Measurements from ENCODE around the gene STK24. TPM values are rescaled to one million over a fixed set of nuclear protein-coding genes. Genes with fewer than 3 reads are reported as not detected.

STK24 gene
- total RNA-seq, 1 donor from 2014 or later = 66.2 TPM

DNA sequence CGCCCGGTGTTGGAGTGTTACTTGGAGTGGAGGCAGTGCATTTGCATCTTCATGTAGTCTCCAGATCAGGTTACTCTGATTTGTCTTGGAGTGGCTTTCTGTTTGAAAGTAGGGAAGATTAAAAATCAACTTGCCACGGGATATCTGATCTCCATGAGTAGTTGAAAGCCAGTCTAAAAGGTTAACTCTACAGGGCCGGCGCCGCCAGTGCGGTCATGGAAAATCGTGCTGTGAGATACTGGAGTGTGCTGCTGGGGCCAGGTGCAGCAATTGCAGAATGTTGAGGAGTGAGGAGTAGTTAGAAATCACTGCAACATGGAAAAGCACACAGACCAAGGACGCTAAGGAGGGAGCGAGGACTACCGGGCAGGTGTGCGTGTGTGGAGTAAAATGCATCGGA is 175.0 kb downstream of the STK24 start:
- H3K4me1 ChIP-seq = no peaks in the 10 kb centered on the region
- TF ChIP-seq, protein P1, sequence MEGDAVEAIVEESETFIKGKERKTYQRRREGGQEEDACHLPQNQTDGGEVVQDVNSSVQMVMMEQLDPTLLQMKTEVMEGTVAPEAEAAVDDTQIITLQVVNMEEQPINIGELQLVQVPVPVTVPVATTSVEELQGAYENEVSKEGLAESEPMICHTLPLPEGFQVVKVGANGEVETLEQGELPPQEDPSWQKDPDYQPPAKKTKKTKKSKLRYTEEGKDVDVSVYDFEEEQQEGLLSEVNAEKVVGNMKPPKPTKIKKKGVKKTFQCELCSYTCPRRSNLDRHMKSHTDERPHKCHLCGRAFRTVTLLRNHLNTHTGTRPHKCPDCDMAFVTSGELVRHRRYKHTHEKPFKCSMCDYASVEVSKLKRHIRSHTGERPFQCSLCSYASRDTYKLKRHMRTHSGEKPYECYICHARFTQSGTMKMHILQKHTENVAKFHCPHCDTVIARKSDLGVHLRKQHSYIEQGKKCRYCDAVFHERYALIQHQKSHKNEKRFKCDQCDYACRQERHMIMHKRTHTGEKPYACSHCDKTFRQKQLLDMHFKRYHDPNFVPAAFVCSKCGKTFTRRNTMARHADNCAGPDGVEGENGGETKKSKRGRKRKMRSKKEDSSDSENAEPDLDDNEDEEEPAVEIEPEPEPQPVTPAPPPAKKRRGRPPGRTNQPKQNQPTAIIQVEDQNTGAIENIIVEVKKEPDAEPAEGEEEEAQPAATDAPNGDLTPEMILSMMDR (IDR thresholded peaks at IDR 0.05; ENCODE audit: borderline replicate concordance) = no peak
- no peak for DNase-seq
- no peaks in the 10 kb centered on the region for H3K27me3 ChIP-seq (ENCODE audit: low read depth)
- no peak overlapping the region for H3K27ac ChIP-seq (replicated peaks)
- intact Hi-C loops (cut with micrococcal nuclease) = no loop called here
- H3K4me3 ChIP-seq = no peak overlapping the region
- peaks cover 3% of the 10 kb centered on the region for H3K36me3 ChIP-seq
- H3K9me3 ChIP-seq (replicated peaks) = no peaks in the 10 kb centered on the region

DNA sequence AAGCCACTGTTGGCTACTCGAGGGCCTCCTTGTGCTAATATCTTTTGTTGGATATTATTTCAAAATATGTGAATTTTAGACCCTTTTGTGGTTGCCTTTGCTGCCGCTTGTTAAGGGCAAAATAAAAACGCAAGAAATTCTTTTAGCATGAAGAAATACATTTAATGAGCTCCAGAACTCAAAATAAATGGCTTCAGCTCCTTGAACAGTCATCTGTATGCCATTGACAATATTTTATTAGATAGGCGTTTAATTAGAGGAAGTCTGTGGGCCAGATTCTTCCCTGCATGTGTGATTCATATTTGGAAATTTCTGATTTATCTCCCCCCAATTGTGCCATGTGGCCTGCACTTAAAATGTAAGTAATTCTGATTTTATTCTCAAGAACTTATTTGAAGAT is 177.2 kb downstream of the STK24 start:
- TF ChIP-seq, protein P1 (IDR thresholded peaks at IDR 0.05; ENCODE audit: borderline replicate concordance) = no peak
- intact Hi-C loops (cut with micrococcal nuclease) = no loop called here
- Histone ChIP-seq H3K27me3 (ENCODE audit: low read depth) (no peaks in the 10 kb centered on the region), H3K4me1 (no peaks in the 10 kb centered on the region), H3K4me3 (no peak overlapping the region), H3K36me3 (peaks cover 19% of the 10 kb centered on the region), H3K27ac (replicated peaks) (no peak overlapping the region), H3K9me3 (replicated peaks) (no peaks in the 10 kb centered on the region)
- no peak for DNase-seq

DNA sequence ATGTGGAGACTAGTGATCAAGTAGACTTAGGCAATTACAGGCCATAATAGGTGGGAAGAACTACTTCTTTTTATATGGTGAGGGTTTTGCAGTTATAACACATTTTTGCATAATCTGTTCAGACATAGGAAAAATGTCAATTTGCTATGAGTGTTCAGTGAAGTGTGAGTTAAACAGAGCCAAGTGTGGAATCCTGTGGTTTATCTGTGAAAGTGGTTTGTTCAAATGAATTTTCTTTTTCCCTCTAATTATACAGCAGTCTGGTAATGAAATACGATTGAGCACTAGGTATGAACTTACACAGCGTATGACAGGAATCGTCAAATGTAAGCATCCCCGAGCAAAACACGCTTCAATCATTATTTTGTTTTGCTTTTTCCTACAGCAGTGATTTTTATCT is 178.3 kb downstream of the STK24 start:
- intact Hi-C loops (cut with micrococcal nuclease) = no loop called here
- no peak for DNase-seq
- Histone ChIP-seq H3K9me3 (replicated peaks) (no peaks in the 10 kb centered on the region), H3K4me1 (no peaks in the 10 kb centered on the region), H3K36me3 (peaks cover 26% of the 10 kb centered on the region), H3K27ac (replicated peaks) (no peak overlapping the region), H3K4me3 (no peak overlapping the region), H3K27me3 (ENCODE audit: low read depth) (no peaks in the 10 kb centered on the region)
- TF ChIP-seq, protein P1 (IDR thresholded peaks at IDR 0.05; ENCODE audit: borderline replicate concordance) = no peak

DNA sequence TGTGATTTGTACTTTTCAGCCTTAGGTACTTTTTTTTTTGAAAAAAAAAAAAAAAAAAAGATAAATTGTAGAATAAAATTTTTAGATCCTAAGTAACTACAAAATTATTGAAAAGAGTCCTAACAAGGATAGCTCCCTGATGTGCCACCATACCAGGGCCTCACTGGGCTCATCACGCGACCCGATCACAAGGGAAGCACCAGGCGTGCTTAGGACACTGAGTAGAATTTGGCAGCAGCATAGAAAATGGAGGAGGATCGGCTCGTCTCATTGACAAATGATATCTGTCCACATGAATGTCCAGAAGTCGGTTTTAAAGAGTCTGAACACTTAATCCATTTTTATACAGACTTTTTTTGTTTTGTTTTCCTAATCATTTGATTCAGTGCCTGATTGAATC is 179.0 kb downstream of the STK24 start:
- TF ChIP-seq, protein P1 (IDR thresholded peaks at IDR 0.05; ENCODE audit: borderline replicate concordance) = no peak
- no peak for DNase-seq
- Histone ChIP-seq H3K4me3 (no peak overlapping the region), H3K4me1 (no peaks in the 10 kb centered on the region), H3K9me3 (replicated peaks) (no peaks in the 10 kb centered on the region), H3K27me3 (ENCODE audit: low read depth) (no peaks in the 10 kb centered on the region), H3K36me3 (peaks cover 26% of the 10 kb centered on the region), H3K27ac (replicated peaks) (no peak overlapping the region)
- intact Hi-C loops (cut with micrococcal nuclease) = no loop called here

DNA sequence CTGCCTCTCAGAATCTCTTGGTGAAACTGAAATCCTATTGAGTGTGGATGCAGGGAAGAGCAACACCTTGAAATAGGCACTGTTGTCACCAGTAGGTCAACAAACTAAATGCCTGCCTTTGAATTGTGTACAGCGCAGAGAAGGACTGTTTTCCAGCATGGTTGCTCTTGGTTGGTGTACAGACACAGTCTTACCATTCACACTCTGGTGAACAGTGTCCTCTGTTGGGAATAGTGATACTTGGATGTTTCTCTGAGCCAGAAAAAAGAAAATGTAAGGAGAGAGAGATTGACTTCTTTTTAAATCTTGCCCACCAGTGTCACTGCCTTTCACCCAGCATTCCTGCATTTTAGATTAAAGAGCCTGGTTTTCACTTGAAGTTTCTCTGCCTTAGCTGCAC is 179.7 kb downstream of the STK24 start:
- Histone ChIP-seq H3K27me3 (ENCODE audit: low read depth) (no peaks in the 10 kb centered on the region), H3K4me3 (no peak overlapping the region), H3K9me3 (replicated peaks) (no peaks in the 10 kb centered on the region), H3K4me1 (no peaks in the 10 kb centered on the region), H3K36me3 (peaks cover 26% of the 10 kb centered on the region), H3K27ac (replicated peaks) (no peak overlapping the region)
- no peak for DNase-seq
- intact Hi-C loops (cut with micrococcal nuclease) = no loop called here
- TF ChIP-seq, protein P1 (IDR thresholded peaks at IDR 0.05; ENCODE audit: borderline replicate concordance) = peak; percentile 49

All from left ventricle myocardium inferior (tissue), 1 donor.